Ureter (tissue), 1 donor: ENCODE results near the gene CREB3L1. TPM values are rescaled to one million over a fixed set of nuclear protein-coding genes. Genes with fewer than 3 reads are reported as not detected.

Source experiments
- DNase-seq: peaks from one replicate; pipeline ENCODE4 v3.0.0-alpha.2; 2020; ENCODE audit warnings: low spot score
- total RNA-seq: library from RNA; stranded (reverse); gene quantifications from one replicate; pipeline ENCODE4 v1.2.4, GENCODE V29; 2023
- donor health status: DM: yes; HTN: yes; CAD: no.

CREB3L1 gene
- total RNA-seq, 1 donor from 2014 or later, result 39.6 TPM

GRCh38 chr11:46343520-46343919 lies 66.1 kb downstream of the CREB3L1 start:
- DNase-seq, result no peak

DNA sequence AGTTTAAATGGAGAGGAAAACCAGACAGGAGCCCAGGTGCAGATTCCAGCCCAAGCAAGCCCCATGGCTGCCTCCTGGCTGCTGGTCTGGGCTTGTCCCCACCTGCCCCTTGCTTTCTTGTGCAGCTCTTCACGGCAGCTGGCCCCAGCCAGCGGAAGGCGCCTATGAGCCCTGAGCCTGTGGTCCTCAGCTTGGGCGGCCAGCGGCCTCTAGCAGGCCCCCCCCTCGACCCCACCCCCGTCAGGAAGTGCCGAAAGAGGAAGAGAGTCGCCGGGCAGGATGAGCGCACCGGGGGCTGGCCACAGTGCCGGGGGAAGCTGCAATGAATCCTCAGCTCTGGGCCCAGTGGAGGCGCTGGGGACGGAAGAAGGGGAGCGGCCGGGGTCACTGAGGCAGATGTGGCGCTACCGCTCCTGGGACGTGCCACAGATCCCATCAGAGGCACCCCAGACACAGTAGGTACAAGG lies 67.7 kb downstream of the CREB3L1 start:
- DNase-seq, result peak; percentile 71

DNA sequence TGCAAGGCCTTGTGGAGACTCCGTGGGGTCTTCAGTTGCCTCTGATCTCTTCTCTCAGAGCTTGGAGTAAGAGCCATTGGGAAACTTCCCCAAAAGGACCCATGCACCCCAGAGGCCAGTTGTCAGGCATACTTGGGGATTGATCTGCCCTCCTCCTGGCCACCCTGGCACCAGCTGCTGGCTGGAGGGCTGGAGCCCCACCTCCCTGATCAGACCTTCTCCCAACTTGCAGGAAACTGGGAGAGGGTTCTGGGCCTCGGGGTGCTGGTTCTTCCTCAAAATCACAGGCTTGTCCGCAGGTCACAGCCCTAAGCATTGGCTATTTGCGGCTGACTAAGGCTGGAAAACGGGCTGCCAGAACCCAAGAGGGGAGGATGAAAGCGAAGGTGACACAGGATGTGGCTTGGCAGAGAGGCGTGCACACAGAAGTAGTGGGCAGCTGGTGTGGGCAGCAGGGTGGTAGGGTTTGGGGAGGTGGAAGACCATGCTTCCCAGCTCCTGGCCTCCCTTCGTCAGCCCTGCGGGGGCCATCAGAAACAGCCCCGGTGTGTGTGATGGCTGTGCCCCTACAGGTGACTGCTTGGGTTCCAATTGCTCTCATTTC lies 68.5 kb downstream of the CREB3L1 start:
- DNase-seq, result no peak

DNA sequence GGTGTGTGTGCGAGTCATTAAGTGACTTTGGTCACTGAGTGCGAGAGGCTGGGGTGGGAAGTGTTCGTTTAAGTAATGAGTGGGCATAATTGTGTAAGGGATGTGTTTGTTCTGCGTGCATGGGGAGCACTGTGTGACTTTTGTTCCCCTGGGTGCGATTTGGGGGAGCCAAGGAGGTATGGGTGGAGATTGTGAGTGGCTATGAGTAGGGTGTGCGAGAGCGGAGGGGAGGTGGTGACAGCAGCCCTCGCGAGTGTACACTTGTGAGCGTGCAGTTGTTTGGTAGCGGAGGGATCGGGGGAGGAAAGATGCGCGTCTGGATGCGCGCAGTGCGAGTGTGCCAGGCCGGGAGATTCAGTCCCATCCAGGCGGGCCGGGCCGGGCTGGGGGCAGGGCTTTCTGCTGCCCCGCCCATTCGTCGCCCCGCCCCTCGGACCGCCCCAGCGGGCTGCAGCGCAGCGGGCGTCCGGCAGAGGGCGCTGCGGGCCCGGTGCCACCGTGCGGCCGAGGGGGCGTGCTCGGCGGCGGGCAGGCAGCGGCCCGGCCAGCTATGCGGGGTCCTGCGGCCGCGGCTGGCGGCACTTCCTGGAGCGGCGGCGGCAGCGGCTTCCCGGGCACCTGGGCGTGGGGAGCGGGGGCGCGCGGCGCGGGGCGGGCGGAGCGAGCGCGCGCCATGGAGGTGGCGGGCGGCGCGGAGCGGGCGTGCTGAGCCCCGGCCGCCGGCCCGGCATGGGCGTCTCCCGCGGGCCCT lies 69.6 kb downstream of the CREB3L1 start, which contains the start of gene DGKZ:
DGKZ (plus strand) TSS at position 578 of the 751 bp plus-strand sequence. CDS start 197 bp downstream, outside the sequence.
- DNase-seq, result peak; percentile 87

GRCh38 chr11:46347637-46348311 lies 70.3 kb downstream of the CREB3L1 start:
- no peak for DNase-seq

GRCh38 chr11:46348566-46349401 lies 71.3 kb downstream of the CREB3L1 start:
- no peak for DNase-seq

DNA sequence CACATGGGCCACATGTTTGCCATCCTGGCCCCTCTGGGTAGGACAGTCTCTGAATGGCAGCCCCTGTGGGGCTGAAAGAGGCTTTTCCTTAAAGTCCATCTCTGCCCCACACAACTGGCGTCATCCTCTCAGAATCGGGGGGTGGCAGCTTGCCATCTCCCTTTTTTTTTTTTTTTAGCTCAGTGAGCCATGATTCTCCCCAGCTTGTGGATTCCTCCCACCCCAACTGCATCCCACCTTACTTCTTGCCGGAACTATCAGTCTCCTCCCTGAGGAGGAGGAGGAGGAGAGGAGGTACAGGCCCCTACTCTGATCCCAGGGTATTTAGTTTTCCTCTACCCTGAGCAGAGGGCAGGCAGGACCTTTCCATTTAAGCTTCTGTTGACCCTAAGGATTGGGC lies 73.2 kb downstream of the CREB3L1 start:
- DNase-seq, result no peak

GRCh38 chr11:46351148-46351547 lies 73.7 kb downstream of the CREB3L1 start:
- DNase-seq, result no peak

GRCh38 chr11:46351606-46352005 lies 74.1 kb downstream of the CREB3L1 start:
- no peak for DNase-seq

- no peak for DNase-seq
Measured at GRCh38 chr11:46352063-46352841, 74.8 kb downstream of the CREB3L1 start.

- no peak for DNase-seq
Measured at GRCh38 chr11:46353698-46354097, 76.2 kb downstream of the CREB3L1 start.

- no peak for DNase-seq
Measured at GRCh38 chr11:46356924-46357482, 79.5 kb downstream of the CREB3L1 start.

- DNase-seq, result no peak
Measured at GRCh38 chr11:46357483-46357936, 80.0 kb downstream of the CREB3L1 start.

DNA sequence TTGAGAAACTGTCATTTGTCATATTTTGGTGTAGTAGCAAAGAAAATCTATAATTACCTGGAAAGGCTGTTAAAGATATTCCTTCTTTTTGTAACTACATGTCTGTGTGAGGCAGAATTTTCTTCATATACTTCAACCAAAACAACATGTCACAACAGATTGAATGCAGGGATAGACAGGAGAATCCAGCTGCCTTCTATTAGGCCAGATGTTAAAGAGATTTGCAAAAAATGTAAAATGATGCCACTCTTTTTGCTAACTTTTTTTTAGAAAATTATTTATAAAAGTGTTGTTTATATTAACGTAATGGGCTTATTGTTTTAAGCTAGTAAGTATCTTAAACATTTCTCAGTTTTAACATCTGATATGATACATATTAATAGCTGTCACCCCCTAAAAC lies 82.5 kb downstream of the CREB3L1 start:
- no peak for DNase-seq

DNA sequence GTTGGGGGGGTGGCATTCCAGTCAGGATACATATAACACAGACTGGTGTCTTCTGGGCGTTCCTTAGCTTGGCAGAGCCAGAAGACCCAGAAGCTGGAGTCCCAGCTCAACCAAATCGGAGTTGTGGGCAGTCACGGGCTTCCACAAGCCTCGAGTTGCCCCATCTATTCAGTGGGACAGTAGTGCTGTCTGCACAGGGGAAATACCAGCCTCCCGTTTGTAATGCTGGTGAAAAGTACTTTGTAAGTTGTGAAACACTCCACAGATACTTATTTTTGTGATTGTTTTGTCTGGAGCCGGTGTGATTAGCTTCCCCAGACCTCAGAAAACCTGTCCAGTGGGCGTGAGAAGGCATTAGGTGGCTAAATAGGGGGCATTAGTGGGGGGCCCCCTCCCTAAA lies 83.4 kb downstream of the CREB3L1 start:
- no peak for DNase-seq

DNA sequence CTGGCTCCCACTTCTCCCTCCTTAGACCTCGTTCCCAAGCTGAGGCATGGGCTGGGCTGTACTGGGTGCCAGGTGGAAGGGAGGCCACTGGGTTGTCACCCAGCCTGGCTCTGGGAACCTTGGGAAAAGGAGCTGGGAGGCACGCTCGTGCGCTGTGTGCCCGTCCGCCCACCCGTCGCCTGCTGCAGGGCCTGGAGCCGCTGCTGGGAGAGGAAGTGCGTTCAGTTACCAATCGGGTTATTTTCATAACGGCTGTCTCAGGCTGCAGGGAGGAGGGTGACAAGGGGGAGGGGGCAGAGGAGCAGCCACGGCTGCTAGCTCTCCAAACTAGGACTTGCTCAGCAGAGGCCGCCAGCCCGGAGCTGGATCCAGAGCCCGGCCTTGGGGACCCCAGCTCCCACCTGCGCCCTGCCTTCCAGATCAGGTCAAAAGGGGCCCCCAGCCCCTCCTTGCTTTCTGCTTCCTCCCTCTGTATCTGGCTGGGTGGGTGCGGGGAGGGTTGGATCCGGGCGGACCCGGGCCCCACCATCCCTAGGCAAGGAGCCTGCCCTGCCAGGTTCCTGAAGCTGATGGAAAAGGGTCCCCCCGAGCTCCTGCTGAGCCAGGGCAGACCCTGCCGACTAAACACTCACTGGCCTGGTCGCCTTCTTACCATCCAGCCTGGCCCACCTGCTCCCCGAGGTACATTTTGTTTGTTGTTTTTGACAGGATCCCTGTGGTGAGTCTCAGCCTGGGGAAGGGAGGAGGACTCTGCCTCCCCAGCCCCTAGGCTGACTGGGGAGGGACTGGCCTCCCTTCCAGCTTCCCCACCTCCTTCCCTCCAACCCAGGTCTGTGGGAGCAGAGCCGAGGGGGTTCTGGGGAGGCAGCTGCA lies 84.1 kb downstream of the CREB3L1 start:
- DNase-seq, result peak; percentile 69

DNA sequence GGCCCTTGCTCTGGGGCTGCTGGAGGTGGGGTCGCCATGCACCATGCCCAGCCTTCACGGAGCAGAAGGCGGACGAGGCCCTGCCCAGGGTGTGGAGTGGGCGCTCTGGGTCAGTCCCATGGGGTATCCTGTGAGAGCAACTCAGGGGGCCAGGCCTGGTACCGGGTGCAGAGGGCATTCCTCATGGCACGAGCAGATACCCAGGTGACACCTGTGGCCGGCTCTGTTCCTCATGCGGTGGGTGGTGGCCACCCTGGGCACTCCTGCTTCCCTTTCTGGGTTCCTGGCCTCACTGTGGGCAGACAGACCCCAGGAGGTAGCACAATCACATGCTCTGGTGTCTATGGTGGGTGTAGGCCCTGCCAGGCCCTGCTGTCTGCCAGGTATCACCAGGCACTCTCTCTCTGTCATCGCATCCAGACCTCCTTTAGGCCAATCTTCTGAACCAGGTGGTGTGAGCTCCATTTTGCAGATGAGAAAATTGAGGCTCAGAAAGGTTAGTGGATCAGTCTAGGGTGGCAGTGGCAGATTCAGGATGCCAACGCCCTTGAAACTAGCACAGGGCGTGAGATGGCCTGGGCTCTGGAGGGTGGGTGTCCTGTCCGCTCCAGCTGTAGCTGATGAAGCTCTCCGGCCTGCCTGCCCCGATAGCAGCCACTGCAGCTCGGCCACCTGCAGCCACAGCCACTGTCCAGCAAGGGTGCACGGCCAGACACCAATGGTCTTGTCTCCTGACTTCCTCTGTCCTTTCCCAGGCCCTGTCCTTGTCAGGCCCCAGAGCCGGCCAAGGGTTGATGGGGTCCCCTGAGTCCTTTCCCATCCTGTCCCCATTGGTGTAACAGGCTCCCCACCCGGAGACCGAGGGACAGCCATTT lies 84.9 kb downstream of the CREB3L1 start:
- DNase-seq, result no peak

GRCh38 chr11:46363031-46363407 lies 85.6 kb downstream of the CREB3L1 start:
- DNase-seq, result peak; percentile 79
